Skeletal muscle cell (primary cell): Measurements from ENCODE around the gene CDC20B.
A peak's percentile ranks its signal among the peaks of the same experiment; 100 is the strongest.

Experiments used
- DNase-seq: peaks from one replicate; pipeline ENCODE4 v3.0.0-alpha.2; 2010; ENCODE audit warnings: low read depth
- H3K4me3 ChIP-seq: 2 replicates; pipeline ENCODE4 v1.5.1; 2011; ENCODE audit warnings: low read depth, mild to moderate bottlenecking, control low read depth, low read length, moderate library complexity

Gene CDC20B

DNA sequence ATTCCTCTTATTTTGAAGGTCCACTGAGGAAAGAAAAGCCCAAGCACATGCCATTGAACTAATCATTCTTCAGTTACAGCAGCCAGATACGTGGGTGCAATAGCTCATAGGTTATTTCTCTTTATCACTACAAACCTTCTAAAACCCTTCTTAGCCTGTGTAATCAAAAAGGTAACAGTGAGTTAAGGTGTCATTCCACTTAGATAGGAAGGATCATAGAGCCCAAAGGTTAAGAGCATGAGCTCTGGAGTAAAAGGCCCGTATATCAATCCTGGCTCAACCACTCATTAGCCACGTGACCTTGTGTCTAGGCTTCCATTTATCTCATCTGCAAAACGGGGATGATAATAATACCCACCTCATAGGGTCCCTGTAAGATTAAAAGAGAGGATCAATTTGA lies 10.3 kb downstream of the CDC20B start:
- no peak overlapping the region for H3K4me3 ChIP-seq
- no peak for DNase-seq

DNA sequence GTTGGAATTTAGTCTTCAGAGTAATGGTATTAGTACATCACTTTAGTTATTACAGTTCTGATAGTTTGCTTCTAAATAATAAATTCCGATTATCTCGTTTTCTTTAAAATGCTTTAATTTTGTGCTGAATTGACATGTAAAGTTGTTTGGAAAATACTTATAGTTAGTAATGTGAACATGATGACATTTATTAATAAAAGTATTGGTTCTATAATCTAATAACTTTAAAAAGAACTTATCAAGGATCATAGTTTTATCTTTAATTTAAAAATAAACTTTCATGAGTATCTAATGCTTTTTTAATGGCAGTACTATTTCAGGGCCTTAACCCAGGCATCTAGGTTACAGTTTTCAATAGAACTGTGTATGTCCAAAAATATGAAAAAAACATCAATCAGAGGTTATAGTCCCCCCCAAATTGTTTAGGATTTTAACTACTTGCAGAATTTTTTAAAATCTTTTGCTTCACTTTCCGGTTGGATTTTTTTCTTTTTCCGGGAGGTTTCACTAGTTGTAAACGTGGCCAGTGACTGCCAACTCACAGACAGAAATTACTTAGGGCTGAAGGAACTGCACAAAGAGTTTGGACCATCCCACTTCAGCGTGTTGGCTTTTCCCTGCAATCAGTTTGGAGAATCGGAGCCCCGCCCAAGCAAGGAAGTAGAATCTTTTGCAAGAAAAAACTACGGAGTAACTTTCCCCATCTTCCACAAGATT lies 12.3 kb downstream of the CDC20B start:
- peak; percentile 91 for DNase-seq
- H3K4me3 ChIP-seq = peak overlapping the region; percentile 60

DNA sequence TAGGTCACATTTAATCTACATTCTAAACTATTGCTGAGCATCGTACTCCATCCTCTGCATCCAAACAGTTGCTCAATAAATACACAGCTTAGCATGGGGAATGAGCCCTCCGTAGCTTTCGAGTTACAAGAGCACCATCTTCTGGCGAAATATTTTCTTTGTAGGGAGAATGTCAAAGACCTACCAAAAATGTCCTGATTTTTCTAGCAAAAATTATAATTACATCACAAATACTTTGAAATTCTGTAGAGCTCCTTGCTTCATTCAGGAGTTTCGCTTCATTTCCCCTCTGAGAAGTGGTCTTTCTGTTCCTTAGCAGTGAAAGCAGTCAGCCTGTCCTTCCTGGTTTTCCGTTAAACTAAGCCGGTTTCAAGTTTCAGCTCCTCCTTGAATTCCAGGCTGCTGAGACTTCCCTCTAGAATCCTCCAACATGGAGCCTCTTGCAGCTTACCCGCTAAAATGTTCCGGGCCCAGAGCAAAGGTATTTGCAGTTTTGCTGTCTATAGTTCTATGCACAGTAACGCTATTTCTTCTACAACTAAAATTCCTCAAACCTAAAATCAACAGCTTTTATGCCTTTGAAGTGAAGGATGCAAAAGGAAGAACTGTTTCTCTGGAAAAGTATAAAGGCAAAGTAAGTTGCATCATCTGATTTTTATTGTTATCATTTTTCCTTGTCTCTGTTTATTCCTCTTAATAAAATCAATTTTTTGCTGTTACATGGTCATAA lies 13.0 kb downstream of the CDC20B start, which contains the start of gene GPX8:
GPX8 (plus strand) TSS at position 409 of the 730 bp plus-strand sequence; CDS start at position 431, 22 bp downstream.
- peak within 1 kb of the TSS; percentile 60 for H3K4me3 ChIP-seq
- DNase-seq = peak; percentile 67

DNA sequence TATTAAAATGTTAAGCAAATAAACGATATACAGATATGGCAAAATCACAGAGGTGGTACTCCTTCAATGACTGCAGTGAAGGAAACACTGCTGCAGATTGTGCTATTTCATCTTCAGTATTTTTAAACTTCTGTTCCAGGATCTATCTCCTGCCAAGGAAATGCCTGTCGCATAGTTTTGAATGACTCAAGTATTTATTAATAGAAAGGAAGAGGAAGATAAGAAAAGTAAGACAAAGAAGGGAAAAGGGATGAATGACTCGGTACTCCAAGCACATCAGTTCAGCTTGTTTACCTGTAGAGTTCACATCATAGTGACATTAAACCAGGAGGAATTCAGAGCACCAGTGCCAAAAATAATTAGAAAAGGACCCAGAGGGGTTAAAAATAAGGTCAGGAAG lies 18.1 kb downstream of the CDC20B start:
- peak; percentile 24 for DNase-seq

DNA sequence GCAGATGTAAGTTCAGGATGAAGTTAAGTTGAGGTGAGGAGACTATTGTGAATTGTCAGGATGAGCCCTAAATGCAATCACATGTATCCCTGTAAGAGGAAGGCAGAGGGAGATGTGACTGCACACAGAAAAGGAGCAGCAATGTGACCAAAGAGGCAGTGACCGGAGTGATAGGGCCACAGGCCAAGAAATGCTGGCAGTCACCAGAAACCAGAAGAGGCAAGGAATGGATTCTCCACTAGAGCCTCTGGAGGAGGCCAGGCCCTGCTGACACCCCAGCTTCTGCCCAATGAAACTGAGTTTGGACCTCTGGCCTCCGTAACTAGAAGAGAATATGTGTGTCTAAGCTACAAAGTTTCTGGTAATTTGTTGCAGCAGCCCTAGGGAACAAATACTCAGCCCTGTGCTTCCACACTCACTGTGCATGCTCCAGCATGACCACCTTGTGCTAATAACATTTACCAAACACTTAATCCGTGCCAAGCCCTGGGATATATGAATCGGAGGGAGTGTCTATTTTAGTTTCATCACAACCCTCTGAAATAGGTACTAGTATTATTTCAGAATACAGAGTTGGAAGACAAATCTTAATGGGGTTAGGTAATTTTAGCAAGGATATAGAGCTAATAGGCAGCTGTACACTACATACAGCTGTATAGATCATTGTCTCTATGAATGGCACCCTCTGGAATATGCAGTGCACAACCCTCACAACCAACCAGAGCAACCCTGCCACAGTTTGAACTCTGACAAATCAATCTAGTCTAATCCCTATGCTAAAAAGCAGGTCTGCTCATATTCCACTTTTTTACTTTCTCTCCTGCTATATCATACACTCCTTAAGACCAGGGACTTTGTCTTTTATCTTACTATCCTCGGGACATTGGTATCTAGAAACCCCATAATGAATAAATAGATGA lies 20.8 kb downstream of the CDC20B start:
- peak; percentile 82 for DNase-seq
- H3K4me3 ChIP-seq = no peak overlapping the region

More for the DNA sequence above, 18.1 kb downstream of the CDC20B start:
- no peak overlapping the region for H3K4me3 ChIP-seq

DNA sequence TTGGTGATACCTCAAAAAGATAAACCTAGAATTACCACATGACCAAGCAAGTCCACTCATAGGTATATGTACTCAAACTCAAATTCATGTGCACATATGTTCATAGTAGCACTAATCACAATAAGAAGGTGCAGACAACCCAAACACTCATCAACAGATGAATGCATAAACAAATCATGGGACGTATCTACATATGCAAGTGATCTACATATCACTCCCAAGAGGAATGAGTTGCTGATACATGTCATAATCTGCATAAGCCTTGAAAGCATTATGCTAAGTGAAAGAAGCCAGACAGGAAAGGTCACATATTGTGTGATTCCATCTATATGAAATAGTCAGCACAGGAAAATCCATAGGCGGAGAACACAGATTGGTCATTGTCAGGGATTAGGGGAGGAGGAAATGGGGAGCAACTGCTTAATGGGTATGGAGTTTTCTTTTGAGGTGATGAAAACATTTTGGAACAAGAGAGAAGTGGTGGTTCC lies 23.6 kb downstream of the CDC20B start:
- DNase-seq = no peak
- H3K4me3 ChIP-seq = no peak overlapping the region

DNA sequence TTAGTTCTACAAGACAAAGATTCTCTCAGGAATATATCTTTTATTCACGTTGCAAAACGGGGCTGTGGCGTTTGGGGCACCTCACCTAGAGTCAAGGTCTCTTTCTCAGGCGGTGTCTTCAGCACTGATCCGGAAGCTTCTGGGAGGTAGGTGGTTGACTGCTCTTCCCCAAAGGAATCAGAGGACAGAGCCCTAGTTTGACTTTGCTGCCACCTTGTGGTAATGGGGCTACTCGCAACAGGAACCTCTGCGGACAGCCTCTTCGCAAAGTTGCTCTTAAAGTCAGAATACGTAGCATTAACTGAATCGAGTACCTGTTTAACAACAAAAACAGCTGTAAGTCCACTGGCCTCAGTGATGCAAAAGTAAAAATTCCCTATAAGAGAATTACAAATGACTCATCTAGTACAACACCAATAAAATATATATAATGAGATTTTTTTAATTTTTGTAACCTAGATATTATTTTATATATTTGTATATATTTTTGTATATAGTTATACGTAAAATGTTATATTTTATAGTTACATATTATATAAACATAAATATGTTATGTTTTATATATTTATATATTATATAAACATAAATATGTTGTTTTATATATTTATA lies 26.3 kb downstream of the CDC20B start:
- no peak overlapping the region for H3K4me3 ChIP-seq
- DNase-seq = peak; percentile 37

DNA sequence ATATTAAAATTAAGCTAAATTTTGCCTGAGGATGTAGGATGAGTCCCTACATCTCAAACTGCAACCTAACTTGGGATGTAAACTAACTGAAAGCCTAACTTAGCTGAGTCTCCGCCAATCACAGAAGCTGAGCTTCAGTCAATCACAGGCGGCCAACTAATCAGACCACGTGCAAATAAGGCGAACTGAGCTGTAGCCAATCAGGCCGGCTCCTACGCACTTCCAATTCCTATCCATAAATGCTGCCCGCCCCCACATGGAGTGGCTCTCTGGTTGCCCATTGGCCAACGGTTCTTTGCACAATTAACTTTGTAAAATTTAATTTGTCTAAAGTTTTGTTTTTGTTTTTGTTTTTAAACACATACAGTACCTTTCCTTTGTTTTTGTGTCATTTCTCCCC lies 26.9 kb downstream of the CDC20B start:
- DNase-seq = no peak
- no peak overlapping the region for H3K4me3 ChIP-seq

DNA sequence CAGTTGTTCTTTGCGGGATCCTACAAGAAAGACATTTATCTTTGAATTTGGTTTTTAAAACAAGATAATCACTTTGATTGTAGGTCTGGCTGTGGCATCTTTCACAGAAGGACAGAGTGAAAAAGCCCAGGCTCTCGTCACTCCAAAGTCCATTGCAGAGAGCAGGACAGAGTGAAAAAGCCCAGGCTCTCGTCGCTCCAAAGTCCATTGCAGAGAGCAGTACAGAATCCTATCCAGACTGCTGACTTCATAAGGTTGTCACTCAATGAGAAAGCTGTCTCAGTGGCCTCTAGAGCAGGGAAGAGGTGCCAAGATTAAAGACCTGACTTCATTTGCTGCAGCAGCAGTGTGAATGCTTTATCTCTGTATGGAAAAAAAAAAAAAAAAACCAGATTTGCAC lies 29.4 kb downstream of the CDC20B start:
- DNase-seq = no peak
- H3K4me3 ChIP-seq = no peak overlapping the region

DNA sequence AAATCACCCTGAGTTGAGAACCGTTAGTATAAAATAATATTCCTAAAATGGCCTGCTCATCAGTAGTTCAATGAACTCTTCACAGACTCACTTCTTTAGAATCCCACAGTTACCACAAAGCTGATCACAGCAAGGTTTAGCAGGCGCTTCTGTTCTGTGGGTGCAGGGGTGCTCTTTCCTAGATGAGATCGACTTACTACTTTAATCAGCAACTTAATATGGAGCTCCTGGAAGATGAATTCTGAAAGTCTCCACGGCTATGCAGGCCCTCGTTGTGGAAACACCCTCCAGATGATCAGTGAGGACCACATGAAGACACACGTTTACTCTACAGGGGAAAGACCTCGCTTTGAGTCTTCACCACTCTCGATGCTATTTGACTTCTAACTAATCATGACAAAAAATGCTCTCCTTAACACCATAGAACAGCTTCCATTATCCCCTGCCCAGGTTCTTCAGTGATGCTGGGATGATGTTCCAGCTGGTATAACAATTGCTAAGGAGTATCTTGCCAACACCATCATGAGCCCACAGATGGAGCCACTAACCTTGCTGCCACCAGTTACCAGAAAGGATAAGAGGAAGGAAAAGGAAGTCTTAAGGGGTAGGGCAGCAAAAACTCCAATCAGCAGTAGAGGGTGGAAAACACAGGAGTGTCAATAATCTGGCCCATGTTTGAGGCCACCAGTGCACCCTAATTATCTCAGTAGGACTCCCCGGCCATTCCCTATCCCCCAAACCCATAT lies 30.9 kb downstream of the CDC20B start:
- no peak overlapping the region for H3K4me3 ChIP-seq
- DNase-seq = no peak

DNA sequence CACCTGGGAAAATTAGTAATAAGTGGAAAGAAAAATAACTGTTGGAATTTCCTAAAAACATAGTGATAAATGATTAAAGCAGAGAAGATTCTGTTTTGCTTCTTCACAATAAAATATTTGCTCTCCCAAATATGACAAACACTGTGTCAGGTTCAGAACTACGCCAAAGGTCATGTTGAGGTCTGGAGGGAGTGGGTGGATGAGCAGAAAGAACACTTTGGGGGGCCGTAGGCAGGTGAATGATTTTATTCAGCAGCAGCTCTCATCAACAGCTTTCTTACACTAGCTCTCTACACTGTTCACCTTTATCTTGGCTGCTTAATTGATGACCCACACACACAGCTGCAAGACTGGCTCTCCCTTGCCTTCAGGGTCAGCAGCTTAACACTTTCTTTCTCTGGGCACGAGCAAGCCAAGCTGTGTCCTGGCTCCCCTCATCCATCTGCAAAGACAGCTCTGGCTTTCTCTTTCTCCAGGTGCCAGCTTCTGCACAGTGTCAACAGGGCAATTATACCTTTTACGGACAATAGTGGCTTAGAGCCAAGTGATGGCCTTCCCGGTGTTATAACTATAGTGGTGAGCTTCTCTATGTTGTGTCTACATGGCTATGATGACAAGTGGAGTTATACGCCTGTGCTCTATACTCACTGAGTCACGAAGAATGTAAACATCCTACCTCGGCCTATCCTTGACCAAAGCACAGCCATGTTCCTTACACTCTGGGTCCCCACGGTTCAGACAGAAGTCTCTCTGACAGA lies 31.9 kb downstream of the CDC20B start:
- DNase-seq = no peak
- H3K4me3 ChIP-seq = no peak overlapping the region

DNA sequence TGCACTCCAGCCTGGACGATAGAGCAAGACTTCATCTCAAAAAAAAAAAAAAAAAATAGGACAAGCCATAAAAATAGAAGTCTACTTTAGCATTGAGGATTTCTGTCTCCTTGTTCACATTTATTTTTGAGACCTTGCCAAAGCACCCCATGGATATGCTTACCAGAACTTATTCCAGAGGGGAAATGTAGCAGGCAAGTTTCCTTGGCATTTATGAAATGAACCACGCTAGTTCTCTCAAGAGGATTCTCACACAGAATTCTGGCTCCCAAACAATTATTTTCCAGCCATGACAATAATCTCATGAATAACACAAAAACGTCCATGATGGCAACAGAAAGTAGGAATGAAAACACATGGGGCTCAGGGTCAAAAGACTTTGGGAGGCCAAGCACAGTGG lies 36.5 kb downstream of the CDC20B start:
- no peak for DNase-seq
- no peak overlapping the region for H3K4me3 ChIP-seq

DNA sequence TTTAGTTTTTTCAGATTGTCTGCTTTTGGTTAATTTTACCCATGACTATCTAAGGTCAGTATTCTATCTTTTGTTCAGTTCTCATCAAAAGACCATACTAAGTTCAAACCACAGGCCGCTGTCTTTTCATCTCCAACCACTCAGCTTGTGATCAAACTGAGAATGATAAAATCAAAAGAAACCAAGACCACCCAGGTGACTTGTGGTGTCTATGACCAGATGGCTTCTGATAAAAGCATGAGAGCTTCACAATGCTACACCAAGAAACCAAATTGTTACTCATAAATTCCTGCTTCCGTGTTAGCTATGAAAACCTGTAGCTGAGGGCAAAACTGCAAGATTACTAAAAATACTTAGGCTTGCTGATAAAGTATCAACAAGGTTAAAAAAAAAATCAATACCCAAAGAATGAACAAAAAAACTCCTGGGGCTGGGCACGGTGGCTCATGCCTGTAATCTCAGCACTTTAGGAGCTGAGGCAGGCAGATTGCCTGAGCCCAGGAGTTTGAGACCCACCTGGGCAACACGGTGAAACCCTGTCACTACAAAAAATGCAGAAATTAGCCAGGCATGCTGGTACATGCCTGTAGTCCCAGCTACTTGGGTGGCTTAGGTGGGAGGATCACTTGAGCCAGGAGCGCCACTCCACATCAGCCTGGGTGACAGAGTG lies 38.8 kb downstream of the CDC20B start:
- DNase-seq = no peak
- no peak overlapping the region for H3K4me3 ChIP-seq

DNA sequence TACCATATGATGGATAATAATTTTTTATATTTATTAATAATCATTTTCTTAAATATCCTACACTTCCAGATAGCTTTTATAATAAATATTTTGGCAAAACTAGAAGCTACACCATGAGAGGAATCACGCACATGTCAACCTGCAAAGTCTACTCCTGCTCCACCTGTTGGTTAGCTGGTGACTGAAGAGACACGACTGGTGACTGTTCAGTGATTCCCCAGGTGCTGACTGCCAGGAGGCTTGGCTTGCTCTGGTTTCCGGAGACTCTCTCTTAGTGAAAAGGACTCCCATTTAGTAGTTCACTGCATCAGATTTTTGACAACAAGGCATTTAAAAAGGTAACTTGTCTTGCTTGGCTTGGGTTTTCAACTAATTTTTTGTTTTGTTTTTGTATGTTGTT lies 49.6 kb downstream of the CDC20B start:
- no peak overlapping the region for H3K4me3 ChIP-seq
- DNase-seq = no peak

DNA sequence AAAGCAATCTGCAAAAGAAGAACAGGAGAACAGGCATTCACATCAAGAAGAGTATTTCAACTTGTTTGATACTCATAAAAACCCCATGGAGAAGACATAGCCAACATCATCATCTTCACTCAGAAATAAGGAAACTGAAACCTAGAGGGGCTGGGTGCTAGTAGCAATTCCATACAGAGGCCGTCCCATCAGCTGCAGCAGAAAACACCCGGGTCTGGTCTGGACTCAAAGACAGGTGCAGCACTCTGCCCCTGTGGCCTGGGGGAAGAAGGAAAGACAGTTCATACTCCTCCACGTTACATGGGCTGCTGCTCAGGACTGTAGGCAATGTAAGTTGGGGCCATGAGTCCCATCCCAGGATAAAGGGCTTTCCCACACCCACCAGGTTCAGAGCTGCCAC lies 58.9 kb downstream of the CDC20B start:
- no peak overlapping the region for H3K4me3 ChIP-seq
- no peak for DNase-seq

DNA sequence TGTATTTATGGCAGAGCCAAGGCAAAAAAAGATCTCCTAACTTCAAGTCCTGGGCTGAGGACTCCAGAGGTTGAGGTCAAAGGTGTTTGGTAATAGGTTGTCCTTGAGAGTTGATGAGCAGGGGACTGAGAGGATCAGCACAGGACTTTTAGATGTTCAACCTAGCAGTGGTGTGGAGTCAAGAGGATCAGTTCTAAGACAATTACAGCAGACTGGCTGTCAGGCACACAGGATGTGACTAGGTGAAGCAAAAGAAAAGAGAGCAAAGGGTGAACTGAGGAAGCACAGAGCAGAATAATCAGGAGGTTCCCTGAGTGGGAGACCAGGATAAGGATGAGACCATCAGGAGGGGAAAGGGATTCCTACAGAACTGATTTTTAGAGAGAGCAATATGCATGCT lies 59.6 kb downstream of the CDC20B start:
- H3K4me3 ChIP-seq = no peak overlapping the region
- DNase-seq = no peak

DNA sequence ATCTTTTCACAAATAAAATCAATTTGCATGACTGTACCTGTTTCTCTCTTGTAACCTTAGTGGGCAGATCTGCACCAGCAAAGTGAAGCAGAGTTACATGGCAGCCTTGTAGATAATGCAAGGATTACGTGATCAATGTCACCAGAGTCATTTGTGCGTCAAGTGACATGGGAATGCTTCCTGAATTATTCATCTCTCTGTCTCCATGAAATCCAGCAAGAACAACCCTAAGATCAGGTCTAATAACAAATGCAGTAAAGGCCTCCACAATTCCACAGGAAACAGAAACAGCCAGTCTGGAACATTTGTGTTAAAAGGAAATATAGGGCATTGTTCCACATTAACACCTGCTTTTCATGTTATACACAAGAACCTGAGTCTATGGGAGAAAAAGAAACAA lies 62.8 kb downstream of the CDC20B start:
- no peak for DNase-seq
- no peak overlapping the region for H3K4me3 ChIP-seq

DNA sequence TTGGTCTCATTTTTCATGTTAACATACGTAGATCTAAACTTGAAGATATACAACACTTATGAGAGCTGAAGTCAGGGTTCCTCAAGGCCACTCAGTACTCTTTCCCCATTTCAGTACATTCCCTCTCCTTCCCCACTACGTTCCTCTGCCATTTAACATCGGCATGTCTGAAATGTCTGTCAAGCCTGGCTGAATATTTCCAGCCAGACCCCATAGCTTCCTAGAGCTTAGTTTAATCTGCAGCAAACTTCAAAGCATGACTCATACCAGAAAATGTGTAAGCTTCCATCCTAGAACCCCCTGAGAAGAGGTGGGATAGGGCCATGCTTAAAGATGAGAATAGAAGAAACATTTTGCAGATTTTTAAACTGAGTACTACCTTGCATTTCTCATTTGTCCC lies 64.3 kb downstream of the CDC20B start:
- DNase-seq = no peak
- no peak overlapping the region for H3K4me3 ChIP-seq
